Skeletal muscle satellite cell (primary cell): ENCODE measurements around the gene SLC27A3. TPM values are rescaled to one million over a fixed set of nuclear protein-coding genes. Genes with fewer than 3 reads are reported as not detected.

Experiments
- H3K27me3 ChIP-seq: 2 replicates; pipeline ENCODE4 v1.7.0; 2013; ENCODE audit warnings: low read length; ENCODE audit not compliant: control insufficient read depth, insufficient read depth
- H3K36me3 ChIP-seq: 2 replicates; pipeline ENCODE4 v1.7.0; 2013; ENCODE audit warnings: mild to moderate bottlenecking, control low read depth, low read length; ENCODE audit not compliant: insufficient read depth
- H3K4me1 ChIP-seq: 2 replicates; pipeline ENCODE4 v1.7.0; 2013; ENCODE audit warnings: low read length; ENCODE audit not compliant: control insufficient read depth, insufficient read depth
- H3K4me2 ChIP-seq: 2 replicates; pipeline ENCODE4 v1.7.0; 2013; ENCODE audit warnings: mild to moderate bottlenecking, low read length
- H3K4me3 ChIP-seq: 2 replicates; pipeline ENCODE4 v1.7.0; 2013; ENCODE audit warnings: low read length
- H3K9ac ChIP-seq: 2 replicates; pipeline ENCODE4 v1.7.0; 2013; ENCODE audit warnings: mild to moderate bottlenecking, low read depth, low read length, moderate library complexity
- H3K9me3 ChIP-seq: replicated peaks from 2 replicates; pipeline ENCODE4 v1.7.0; 2013; ENCODE audit warnings: mild to moderate bottlenecking, control low read depth, low read length
- small RNA-seq: library from RNA; depleted of rRNA; stranded (forward); fragments of <200 nt; gene quantifications from one replicate; pipeline ENCODE3, GENCODE V24; 2012

SLC27A3 gene

GRCh38 chr1:153805886-153806719 lies 30.9 kb downstream of the SLC27A3 start:
- Histone ChIP-seq H3K27me3 (no peaks in the 10 kb centered on the region), H3K4me2 (peak overlapping the region; percentile 40), H3K4me3 (peak overlapping the region; percentile 8), H3K9me3 (no peaks in the 10 kb centered on the region), H3K9ac (peak overlapping the region; percentile 52), H3K4me1 (peaks cover 13% of the 10 kb centered on the region), H3K36me3 (peaks cover 36% of the 10 kb centered on the region)

GRCh38 chr1:153816283-153816889 lies 41.2 kb downstream of the SLC27A3 start:
- Histone ChIP-seq H3K4me2 (no peak overlapping the region), H3K27me3 (no peaks in the 10 kb centered on the region), H3K36me3 (peaks cover 49% of the 10 kb centered on the region), H3K4me3 (no peak overlapping the region), H3K9me3 (no peaks in the 10 kb centered on the region), H3K4me1 (no peaks in the 10 kb centered on the region), H3K9ac (no peak overlapping the region)

GRCh38 chr1:153818876-153819275 lies 43.7 kb downstream of the SLC27A3 start:
- no peak overlapping the region for H3K4me3 ChIP-seq
- peaks cover 31% of the 10 kb centered on the region for H3K36me3 ChIP-seq
- no peaks in the 10 kb centered on the region for H3K4me1 ChIP-seq
- no peaks in the 10 kb centered on the region for H3K9me3 ChIP-seq
- no peaks in the 10 kb centered on the region for H3K27me3 ChIP-seq
- no peak overlapping the region for H3K4me2 ChIP-seq
- H3K9ac ChIP-seq = no peak overlapping the region

- Histone ChIP-seq H3K4me3 (no peak overlapping the region), H3K27me3 (no peaks in the 10 kb centered on the region), H3K9me3 (no peaks in the 10 kb centered on the region), H3K4me1 (no peaks in the 10 kb centered on the region), H3K36me3 (peaks cover 14% of the 10 kb centered on the region), H3K9ac (no peak overlapping the region), H3K4me2 (no peak overlapping the region)
These were observed 52.2 kb downstream of the SLC27A3 start for GRCh38 chr1:153827168-153827964.

Small RNA genes lying within 50 kb of the gene (small RNA-seq; reads per million reads assigned to genes)
- not detected for gene RF00019
